ENCODE data around the gene MAP9. TPM values are rescaled to one million over a fixed set of nuclear protein-coding genes. Genes with fewer than 3 reads are reported as not detected.

The MAP9 gene
- polyA plus RNA-seq: 235 and 241 TPM in 2 replicates

DNA sequence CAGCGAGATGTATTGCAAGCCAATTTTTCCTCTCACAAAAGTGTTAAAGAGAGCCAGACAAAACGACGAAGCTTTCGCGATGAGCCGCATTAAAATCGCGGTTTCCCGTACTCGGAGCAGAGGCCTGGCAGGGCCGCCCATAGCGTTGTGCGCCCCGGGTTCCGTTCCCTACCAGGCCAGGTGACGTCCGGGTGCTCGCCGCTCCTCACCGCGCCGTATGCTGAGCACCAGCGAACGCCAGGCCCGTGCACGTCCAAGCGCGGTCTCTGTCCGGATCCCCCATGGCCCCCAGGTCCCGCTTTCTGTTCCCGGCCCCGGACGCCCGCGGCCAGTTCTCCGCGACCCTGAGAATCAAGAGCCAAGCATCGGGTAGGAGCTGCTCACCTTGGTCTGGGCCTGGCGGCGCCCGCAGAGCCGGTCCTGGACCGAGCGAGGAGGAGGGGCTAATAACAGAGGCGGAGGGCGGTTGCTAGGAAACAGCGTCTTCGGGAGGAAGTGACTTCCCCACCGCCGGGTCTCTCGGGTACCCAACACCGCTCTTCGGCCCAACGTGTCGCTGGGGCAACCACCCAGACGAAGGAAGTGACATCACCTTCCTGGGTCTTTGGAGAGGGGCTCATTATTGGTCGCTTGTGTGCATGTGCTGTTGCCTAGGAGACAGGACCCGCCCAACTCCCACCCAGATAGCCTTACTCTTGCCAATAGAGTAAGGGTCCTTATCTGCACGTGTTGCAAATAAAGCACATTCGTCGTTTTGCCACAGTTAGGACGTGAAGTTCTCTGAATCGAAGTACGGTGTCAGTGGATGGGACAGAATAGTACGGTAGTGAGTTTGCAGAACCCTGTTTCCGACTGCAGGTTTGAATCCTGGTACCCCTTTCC lies at the start of gene MAP9:
MAP9 (minus strand) TSS at position 579 of the 882 bp plus-strand sequence. CDS start 1,115 bp downstream, outside the sequence.

Other genes starting within 250 kb of the MAP9 start
- 0.63 TPM in 1 of 2 replicates, not detected in the other for gene NPY2R, start 168.3 kb downstream of the MAP9 start, polyA plus RNA-seq

Data from Purkinje cell (primary cell).